Mesothelial cell of epicardium (in vitro differentiated cells): Measurements from ENCODE around the gene PTTG1. TPM values are rescaled to one million over a fixed set of nuclear protein-coding genes. Genes with fewer than 3 reads are reported as not detected.
"Not testable (repeated sequence)": the region's sequence is repeated elsewhere in the genome, so short reads cannot be mapped to it uniquely, and the experiment has no call there.

Experiments
- DNase-seq, 2 experiments: peaks; one replicate each; pipeline ENCODE4 v3.0.0; 2021; ENCODE audit warnings: low spot score in 2 of 2; ENCODE audit not compliant: unreplicated experiment in 2 of 2
- H3K27ac Mint-ChIP-seq: 2 replicates; pipeline ENCODE4 v1.8.0; 2021; ENCODE audit warnings: mixed read lengths
- H3K27me3 Mint-ChIP-seq: 2 replicates; pipeline ENCODE4 v1.8.0; 2021; ENCODE audit warnings: low read depth, mixed read lengths
- H3K36me3 Mint-ChIP-seq: 2 replicates; pipeline ENCODE4 v1.8.0; 2021; ENCODE audit warnings: mixed read lengths
- H3K4me1 Mint-ChIP-seq: 2 replicates; pipeline ENCODE4 v1.8.0; 2021; ENCODE audit warnings: mixed read lengths
- H3K4me3 Mint-ChIP-seq: 2 replicates; pipeline ENCODE4 v1.8.0; 2021; ENCODE audit warnings: mild to moderate bottlenecking, moderate library complexity, mixed read lengths
- H3K9me3 Mint-ChIP-seq: 2 replicates; pipeline ENCODE4 v1.8.0; 2021; ENCODE audit warnings: mixed read lengths
- total RNA-seq: library from RNA; stranded (reverse); gene quantifications from 3 replicates; pipeline ENCODE4 v1.2.1, GENCODE V29; 2021
- TF ChIP-seq, protein P1 (sequence below): fragments of 200-600 bp; sonication (generic); IDR thresholded peaks from one replicate; pipeline ENCODE4 v1.5.0; 2021; ENCODE audit warnings: antibody characterized with exemption; ENCODE audit not compliant: unreplicated experiment

PTTG1 gene
- total RNA-seq, 1 donor from 2014 or later: 43.3 TPM

DNA sequence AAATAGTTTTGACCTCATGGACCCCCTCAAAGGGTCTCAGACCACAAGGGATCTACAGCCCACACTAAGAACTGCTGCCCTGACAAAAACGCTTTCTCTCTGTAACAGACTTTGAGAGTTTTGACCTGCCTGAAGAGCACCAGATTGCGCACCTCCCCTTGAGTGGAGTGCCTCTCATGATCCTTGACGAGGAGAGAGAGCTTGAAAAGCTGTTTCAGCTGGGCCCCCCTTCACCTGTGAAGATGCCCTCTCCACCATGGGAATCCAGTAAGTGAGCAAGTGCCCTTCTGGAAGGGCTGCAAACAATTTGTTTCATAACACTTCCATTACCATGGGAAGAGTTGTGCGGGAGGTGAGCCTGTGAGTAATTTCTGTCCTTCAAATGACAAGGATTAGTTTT lies 6.0 kb downstream of the PTTG1 start:
- Mint-ChIP-seq H3K27me3 (no peaks in the 10 kb centered on the region), H3K9me3 (no peaks in the 10 kb centered on the region), H3K27ac (no peak overlapping the region), H3K36me3 (peaks cover 15% of the 10 kb centered on the region), H3K4me1 (peaks cover 25% of the 10 kb centered on the region), H3K4me3 (no peak overlapping the region)
- TF ChIP-seq, protein P1, sequence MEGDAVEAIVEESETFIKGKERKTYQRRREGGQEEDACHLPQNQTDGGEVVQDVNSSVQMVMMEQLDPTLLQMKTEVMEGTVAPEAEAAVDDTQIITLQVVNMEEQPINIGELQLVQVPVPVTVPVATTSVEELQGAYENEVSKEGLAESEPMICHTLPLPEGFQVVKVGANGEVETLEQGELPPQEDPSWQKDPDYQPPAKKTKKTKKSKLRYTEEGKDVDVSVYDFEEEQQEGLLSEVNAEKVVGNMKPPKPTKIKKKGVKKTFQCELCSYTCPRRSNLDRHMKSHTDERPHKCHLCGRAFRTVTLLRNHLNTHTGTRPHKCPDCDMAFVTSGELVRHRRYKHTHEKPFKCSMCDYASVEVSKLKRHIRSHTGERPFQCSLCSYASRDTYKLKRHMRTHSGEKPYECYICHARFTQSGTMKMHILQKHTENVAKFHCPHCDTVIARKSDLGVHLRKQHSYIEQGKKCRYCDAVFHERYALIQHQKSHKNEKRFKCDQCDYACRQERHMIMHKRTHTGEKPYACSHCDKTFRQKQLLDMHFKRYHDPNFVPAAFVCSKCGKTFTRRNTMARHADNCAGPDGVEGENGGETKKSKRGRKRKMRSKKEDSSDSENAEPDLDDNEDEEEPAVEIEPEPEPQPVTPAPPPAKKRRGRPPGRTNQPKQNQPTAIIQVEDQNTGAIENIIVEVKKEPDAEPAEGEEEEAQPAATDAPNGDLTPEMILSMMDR: no peak
- no peak for DNase-seq

DNA sequence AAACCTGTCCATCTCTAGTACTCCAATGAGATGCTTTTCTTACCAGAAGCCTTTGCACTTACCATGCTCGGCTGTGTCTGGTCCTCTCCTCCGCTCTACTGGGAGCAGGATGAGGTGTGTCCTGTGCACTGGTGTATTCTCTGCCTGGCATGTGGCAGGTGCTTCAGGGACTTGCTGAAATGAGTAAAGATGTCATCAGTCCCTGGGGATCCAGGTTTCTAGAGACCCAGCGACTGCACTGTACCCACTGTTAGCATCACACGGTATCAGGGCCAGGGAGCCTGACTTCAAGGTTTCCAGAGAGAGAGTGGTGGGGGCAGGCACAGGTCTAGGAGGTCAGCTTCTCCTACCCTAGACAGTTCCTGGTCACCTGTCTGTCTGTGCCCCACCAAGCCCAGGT lies 10.5 kb downstream of the PTTG1 start:
- no peak overlapping the region for H3K4me3 Mint-ChIP-seq
- H3K36me3 Mint-ChIP-seq: peaks cover 13% of the 10 kb centered on the region
- H3K4me1 Mint-ChIP-seq: peaks cover 15% of the 10 kb centered on the region
- DNase-seq: no peak
- no peak overlapping the region for H3K27ac Mint-ChIP-seq
- H3K27me3 Mint-ChIP-seq: peaks cover 13% of the 10 kb centered on the region
- H3K9me3 Mint-ChIP-seq: no peaks in the 10 kb centered on the region
- TF ChIP-seq, protein P1: no peak

DNA sequence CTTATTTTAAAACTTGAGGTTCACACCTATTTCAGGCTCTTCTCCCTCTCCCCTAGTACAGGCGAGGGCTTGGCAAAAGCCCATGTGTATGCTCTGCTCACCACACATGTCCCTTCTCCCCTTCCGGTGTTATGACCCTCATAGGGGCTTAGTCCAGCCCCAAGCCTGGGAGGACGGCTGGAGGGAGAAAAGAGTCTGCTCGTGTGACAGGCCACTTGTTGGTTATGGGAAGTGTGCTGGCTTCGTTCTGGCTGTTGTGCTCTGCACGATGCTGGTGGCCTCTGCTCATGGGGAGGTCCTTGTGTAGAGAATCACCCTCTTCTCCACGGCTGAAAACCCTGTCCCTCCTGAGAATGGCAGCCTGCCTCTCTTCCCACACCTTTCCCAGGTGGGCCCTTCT lies 11.1 kb downstream of the PTTG1 start:
- TF ChIP-seq, protein P1: no peak

DNA sequence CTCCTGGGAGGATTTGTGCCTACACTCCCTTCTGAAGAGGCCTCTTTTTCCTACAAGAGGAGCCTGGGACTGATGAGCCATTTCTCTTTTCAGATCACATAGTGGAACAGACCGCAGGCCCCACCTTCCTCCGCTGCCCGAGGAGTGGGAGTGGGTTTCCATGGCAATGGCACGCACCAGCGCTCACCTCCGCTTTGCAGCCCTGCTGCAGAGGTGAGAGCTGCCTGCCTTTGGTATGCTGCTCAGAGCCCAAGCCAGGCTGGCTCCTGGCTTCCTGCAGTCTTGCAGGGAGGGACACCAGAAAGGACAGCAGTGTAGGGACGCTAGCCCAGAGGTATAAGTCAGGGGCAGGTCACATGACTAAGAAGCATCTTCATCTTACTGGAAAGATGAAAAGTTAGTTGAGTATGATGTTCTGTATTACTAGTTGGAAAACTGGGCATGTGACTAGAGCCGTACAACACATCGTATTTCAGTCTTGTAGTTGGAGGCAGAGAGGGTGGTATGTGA lies 12.4 kb downstream of the PTTG1 start:
- peak overlapping the region; percentile 52 for H3K27ac Mint-ChIP-seq
- peaks cover 16% of the 10 kb centered on the region for H3K27me3 Mint-ChIP-seq
- H3K36me3 Mint-ChIP-seq: peaks cover 1% of the 10 kb centered on the region
- H3K9me3 Mint-ChIP-seq: no peaks in the 10 kb centered on the region
- H3K4me3 Mint-ChIP-seq: peak overlapping the region; percentile 11
- peaks cover 21% of the 10 kb centered on the region for H3K4me1 Mint-ChIP-seq
- DNase-seq: peak; percentile 41 to 73
- TF ChIP-seq, protein P1: no peak

More for the DNA sequence above, 11.1 kb downstream of the PTTG1 start:
- DNase-seq: no peak
- H3K4me1 Mint-ChIP-seq: peaks cover 15% of the 10 kb centered on the region
- no peaks in the 10 kb centered on the region for H3K9me3 Mint-ChIP-seq
- no peak overlapping the region for H3K4me3 Mint-ChIP-seq
- peaks cover 9% of the 10 kb centered on the region for H3K36me3 Mint-ChIP-seq
- no peak overlapping the region for H3K27ac Mint-ChIP-seq
- peaks cover 13% of the 10 kb centered on the region for H3K27me3 Mint-ChIP-seq

DNA sequence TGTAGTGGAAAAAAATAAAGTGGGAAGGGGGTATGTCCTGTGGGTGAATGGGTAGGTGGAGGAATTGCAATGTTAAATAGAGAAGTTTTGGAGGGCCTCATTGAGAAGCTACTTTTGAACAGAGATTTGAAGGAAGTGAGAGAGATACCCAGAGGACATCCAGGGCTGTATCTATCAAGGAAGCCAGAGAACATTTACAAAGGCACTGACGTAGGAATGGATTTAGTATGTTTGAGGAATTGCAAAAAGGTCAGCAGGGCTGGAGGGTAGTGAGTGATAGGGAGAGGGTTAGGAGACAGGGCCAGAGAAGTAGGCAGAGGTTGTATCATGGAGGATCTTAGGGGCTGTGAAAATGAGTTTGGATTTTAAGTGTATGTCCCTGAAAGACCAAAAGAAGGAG lies 13.9 kb downstream of the PTTG1 start:
- Mint-ChIP-seq H3K4me1 (peaks cover 23% of the 10 kb centered on the region), H3K27me3 (peaks cover 23% of the 10 kb centered on the region), H3K9me3 (no peaks in the 10 kb centered on the region), H3K4me3 (no peak overlapping the region), H3K36me3 (no peaks in the 10 kb centered on the region), H3K27ac (no peak overlapping the region)
- DNase-seq: no peak
- TF ChIP-seq, protein P1: no peak

- H3K27me3 Mint-ChIP-seq: peaks cover 23% of the 10 kb centered on the region
- H3K4me1 Mint-ChIP-seq: peaks cover 23% of the 10 kb centered on the region
- TF ChIP-seq, protein P1: no peak
- H3K27ac Mint-ChIP-seq: no peak overlapping the region
- no peak overlapping the region for H3K4me3 Mint-ChIP-seq
- no peaks in the 10 kb centered on the region for H3K9me3 Mint-ChIP-seq
- no peak for DNase-seq
- H3K36me3 Mint-ChIP-seq: no peaks in the 10 kb centered on the region
Measured at GRCh38 chr5:160436017-160436416, 14.4 kb downstream of the PTTG1 start.

DNA sequence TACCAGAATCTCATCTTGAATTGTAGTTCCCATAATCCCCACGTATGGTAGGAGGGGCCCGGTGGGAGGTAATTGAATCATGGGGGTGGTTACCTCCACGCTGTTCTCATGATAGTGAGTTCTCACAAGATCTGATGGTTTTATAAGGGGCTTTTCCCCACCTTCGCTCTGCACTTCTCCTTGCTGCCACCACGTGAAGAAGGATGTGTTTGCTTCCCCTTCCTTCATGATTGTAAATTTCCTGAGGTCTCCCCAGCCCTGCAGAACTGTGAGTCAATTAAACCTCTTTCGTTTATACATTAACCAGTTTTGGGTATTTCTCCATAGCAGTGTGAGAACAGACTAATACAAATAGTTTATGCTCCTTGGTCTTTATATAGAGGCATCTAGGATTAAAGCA lies 15.0 kb downstream of the PTTG1 start:
- peaks cover 23% of the 10 kb centered on the region for H3K4me1 Mint-ChIP-seq
- DNase-seq, H3K27ac Mint-ChIP-seq, H3K4me3 Mint-ChIP-seq, H3K36me3 Mint-ChIP-seq, H3K9me3 Mint-ChIP-seq: not testable (repeated sequence)
- H3K27me3 Mint-ChIP-seq: peaks cover 23% of the 10 kb centered on the region
